Stimulated activated CD8-positive, alpha-beta memory T cell treated with anti-CD3 and anti-CD28 coated beads, Interleukin-2, amount 100 ng/mL, for 1 hour (primary cell): Measurements from ENCODE around the gene RBFA.
"Not testable (repeated sequence)": the region's sequence is repeated elsewhere in the genome, so short reads cannot be mapped to it uniquely, and the experiment has no call there.

Experiments used
- DNase-seq, 2 donors: peaks; one replicate each; pipeline ENCODE4 v3.0.0-alpha.2; 2020; ENCODE audit warnings: low read depth in 2 of 2

Gene RBFA

GRCh38 chr18:80027719-80028118, 6.5 kb upstream of the RBFA start:
- not testable (repeated sequence) for DNase-seq

GRCh38 chr18:80029690-80030089, 4.5 kb upstream of the RBFA start:
- no peak for DNase-seq

DNA sequence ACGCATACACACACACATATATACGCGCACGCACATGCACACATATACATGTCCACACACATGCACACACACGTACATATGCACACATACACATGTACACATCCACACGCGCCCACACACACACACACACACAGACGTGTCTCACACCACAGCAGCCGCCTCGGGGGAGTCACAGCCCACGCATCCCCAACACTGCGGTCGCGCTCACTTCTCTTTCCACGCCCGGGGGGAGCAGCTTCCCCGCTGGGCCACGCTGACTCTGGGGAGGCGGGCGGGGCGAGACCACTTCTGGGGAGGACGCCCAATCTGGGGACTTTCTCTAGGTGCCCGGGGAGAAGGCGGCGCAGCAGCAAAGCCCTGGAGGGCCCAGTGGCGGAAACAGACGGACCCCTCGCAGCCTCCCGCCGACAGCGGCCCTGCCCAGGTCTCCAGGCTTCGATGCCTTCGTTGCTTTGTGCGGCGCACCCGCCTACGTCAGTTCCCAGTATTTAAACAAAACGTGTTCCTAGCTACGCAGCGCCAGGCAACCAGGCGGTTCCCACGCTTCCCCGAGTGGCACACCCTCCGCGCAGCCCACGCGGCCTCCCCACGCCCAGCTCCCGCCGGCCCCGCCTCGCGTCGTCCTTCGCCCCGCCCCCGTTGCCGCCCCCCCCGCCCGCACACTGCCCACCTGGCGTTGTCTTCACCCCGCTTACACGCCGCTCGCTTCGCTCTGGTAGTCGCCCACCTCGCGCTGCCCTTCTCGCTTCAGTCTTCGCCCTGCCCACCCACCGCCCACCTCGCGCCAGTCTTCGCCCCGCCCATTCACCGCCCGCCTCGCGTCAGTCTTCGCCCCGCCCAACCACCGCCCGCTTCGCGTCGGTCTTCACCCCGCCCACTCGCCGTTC, 810 bp upstream of the RBFA start:
- peak; percentile 45 to 59 for DNase-seq

- DNase-seq, result no peak
These were observed 695 bp downstream of the RBFA start for GRCh38 chr18:80034852-80035406.

DNA sequence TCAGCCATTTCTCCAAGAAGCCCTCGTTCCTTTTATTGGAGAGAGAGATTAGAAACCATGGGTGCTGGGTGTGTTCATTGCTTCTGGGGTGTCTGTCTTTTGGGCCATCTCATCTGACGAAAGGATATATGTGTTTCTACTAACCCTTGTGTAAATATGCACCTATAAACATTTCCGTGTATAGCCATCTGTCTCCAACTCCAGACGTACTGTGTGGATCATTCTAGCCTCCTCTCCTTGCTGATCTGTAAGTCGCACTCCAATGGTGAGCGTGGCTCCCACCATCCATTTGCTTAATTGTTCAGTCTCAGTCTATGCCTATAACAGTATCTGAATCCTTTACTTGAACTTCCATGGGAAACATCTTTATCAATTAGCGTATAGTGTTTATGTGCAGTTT, 1.8 kb downstream of the RBFA start:
- DNase-seq, result no peak

DNA sequence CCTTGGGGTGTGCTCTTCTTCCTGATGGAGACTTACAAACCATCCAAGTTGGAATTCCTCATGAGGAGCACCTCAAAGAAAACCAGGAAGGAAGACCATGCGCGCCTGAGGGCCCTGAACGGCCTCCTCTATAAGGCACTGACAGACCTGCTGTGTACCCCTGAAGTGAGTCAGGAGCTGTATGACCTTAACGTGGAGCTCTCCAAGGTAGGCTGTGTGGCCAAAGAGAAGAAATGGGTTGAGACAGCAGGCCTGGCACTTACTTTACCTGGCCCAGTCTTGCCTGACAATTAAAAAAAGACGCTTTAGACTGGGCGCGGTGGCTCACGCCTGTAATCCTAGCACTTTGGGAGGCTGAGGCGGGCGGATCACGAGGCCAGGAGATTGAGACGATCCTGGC, 3.1 kb downstream of the RBFA start:
- DNase-seq, result no peak

- no peak for DNase-seq
These were observed 3.8 kb downstream of the RBFA start for GRCh38 chr18:80037869-80038630.

- no peak for DNase-seq
These were observed 6.3 kb downstream of the RBFA start for GRCh38 chr18:80040515-80040914.

- no peak for DNase-seq
These were observed 7.2 kb downstream of the RBFA start for GRCh38 chr18:80041424-80041823.

- no peak for DNase-seq
These were observed 8.6 kb downstream of the RBFA start for GRCh38 chr18:80042785-80043184.

DNA sequence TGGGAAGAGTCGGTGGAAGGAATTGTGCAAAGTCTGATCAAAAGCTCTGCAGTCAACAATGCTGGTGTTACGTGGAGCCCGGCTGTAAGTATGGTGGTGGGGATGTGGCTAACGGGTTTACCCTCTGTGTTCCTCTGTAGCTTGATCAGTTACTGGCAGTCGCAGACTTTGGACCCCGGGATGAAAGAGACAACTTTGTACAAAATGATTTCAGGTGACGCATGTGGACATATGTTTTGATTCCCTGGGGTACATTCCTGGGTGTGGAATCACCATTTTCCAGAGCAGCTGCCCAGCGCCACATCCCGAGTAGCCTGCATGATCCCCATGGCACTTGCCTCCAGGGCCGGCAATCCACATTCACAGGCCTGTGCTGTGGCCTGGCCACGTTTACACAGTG, 9.8 kb downstream of the RBFA start:
- no peak for DNase-seq

GRCh38 chr18:80046011-80046410, 11.8 kb downstream of the RBFA start:
- DNase-seq, result no peak

DNA sequence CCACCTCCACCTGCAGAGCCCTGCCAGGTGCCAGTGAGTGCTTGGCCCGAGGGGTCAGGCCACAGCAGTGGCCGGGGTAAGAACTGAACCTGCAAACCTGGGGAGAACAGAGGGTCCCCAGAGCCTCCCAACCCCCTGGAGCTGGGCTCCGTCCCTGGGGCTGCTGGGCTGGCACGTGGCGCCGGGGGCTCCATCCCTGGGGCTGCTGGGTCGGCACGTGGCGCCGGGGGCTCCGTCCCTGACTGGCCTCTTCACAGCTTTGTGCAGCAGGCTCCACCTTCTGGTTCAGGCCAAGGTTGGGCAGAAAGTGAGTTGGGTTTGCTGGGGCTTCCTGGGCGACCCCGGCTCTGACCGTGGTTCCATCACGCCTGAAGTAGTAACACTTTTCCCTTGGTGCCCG, 12.2 kb downstream of the RBFA start:
- DNase-seq, result no peak

DNA sequence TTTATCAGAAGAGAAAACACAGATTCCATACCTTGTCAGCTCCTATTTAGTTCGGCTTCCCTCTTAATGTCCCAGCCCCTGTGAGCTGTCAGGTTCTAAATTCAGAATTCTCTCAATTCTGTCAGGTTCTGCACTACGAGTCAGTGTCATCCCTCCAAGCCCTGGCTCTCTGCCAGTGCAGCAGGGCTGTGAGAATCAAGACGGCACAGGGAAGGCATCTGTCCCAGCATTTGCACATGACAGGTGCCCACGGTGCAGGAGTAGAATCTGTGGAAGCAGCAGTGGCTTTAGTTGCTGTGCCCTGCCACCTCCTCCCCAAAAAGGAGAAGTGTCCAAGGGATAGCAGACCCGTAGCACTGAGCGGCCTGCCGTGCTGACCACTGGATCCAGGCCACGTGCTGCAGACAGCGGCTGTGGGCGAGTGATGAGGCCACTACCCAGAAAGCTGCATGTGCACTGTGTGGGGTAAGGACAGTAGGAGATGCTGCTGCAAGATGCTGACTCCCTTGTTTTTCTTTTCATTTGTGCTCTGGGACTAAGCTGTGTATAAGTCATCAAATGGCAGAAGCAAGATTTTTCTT, 12.8 kb downstream of the RBFA start:
- no peak for DNase-seq

DNA sequence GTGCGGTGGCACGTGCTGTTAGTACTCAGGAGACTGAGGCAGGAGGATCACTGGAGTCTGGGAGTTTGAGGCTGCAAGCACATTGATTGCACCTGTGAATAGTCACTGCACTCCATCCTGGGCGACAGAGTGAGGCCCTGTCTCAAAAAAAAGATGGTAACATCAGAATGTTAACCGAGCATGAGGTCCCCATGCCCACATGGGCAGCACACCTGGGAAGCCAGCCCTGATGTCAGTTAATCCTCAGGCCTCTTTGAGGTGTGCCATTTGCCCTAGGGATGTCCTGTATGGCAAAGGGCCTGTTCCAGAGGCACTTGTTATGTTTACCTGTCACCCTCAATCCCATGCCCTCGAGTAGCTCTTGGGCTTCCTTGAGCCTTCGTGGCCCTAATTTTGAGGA, 16.6 kb downstream of the RBFA start:
- no peak for DNase-seq

DNA sequence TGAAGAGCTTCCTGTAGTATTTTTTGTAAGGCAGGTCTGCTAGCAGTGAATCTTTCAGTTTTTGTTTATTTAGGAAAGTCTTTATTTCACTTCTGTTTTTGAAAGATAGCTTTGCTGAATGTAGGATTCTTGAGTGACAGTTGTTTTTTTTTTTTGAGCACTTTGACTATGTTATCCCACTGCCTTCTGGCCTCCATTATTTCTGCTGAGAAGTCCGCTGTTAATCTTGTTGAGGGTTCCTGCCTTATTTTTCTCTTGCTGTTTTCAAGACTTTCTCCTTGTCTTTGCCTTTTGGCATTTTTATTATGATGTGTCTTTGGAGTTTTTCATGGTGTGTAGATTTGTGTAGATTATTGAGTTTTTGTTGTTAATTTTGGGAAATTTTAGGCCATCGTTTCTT, 21.9 kb downstream of the RBFA start:
- DNase-seq, result no peak

DNA sequence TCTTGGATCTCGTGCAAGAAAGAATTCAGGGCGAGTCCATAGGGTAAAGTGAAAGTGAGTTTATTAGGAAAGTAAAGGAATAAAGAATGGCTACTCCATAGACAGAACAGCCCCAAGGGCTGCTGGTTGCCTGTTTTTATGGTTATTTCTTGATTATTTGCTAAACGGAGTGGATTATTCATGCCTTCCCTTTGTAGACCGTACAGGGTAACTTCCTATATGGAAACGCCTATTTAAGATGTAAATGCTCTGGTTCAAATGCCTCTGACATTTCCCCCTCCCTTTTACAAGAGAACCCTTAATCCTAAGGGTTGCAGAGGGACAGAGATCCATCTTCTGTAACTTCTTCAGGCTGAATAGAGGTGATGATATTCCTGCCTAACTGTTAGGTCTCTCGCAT, 25.7 kb downstream of the RBFA start:
- DNase-seq, result no peak

DNA sequence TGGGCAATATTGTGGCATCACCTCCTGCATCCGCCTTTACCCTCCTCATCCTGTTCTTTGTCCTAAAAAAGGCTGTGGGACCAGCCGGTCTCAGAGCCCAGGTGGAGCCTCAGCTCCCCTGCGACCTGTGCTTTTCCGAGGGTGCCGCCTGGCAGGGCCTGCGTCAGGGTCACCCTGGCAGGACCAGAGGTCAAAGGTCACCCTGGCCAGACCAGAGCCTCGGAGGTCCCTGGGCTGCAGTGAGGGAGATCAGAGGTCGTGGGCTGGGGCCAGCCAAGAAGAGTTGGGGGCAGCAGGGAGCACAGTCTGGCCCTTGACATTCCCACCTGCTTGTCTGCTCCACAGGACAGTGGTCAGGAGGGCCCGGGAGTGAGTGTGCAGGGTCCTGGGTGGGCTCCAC, 31.5 kb downstream of the RBFA start:
- no peak for DNase-seq

GRCh38 chr18:80067321-80067720, 33.1 kb downstream of the RBFA start:
- no peak for DNase-seq

DNA sequence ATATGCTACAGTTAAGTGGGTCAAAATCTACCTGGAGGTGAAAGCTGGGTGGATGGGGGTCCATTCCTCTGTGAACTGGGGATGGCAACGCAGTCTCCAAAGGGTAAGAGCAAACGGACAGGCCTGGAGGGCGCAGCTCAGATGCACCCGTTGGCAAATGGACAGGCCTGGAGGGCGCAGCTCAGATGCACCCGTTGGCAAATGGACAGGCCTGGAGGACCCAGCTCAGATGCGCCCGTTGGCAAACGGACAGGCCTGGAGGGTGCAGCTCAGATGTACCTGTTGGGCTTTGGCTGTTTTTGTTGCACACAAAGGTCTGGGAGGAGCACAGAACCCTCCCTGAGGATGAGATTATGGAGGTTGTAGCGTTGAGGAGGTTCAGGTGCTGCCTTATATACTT, 33.7 kb downstream of the RBFA start:
- no peak for DNase-seq

DNA sequence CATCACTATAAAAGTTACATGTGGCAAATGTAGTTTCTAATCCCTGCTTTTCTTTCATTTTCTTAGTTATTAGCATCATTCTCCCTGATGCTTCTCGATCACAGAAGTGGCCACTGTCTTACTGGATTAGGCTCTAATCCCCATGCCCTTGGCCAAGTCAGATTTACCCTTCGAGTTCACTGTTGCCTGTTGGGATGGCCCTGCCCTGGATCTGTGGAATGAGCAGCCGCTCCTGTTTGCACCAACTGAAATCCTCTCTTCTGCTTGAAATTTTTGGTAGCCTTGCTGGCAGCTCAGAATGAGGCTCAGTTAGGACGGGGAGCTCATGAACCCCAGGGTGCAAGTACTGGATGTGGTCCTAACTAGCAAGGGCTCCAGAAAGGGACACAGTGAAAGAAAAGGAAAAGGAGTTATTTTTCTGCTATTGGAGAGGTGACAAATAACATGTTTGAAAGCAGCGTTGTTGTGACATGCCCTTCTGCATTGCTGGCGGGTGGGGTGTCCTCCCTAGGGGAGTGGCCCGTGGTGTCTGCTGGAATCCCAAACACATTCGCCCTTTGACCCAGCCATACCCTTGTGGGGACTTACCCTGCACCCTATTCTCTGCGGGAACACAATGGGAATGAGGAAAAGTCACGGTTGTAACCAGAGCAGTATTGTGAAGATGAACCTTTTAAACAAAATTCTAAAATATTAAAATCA, 34.5 kb downstream of the RBFA start:
- DNase-seq, result no peak

GRCh38 chr18:80070825-80071224, 36.6 kb downstream of the RBFA start:
- DNase-seq, result no peak
